A549 (cell line): ENCODE results near the gene SPTB. TPM values are rescaled to one million over a fixed set of nuclear protein-coding genes. Genes with fewer than 3 reads are reported as not detected.

ENCODE experiments used
- ATAC-seq, 2 experiments: fragments of 200-7000 bp in 1 of 2; fragments of >200 bp in 1 of 2; cut with Nextera tagmentation in 1 of 2; cut with Tn5 transposase in 1 of 2; 3 replicates each; pipeline versions ENCODE4 v1.8.0 to v1.9.1; 2018 to 2020; ENCODE audit warnings: mild to moderate bottlenecking in 1 of 2, moderate library complexity in 1 of 2
- CTCF ChIA-PET: fragments of 300-600 bp; sonication (Branson Sonifier 250); formaldehyde crosslinking; extraction: SDS; loops from one replicate; lab custom pipeline; 2021; ENCODE audit warnings: antibody characterized with exemption, inconsistent platforms; lab: Yijun Ruan, JAX
- POLR2A ChIA-PET: fragments of 350-600 bp; formaldehyde crosslinking; extraction: SDS; loops from one replicate; lab custom pipeline; 2021; ENCODE audit warnings: antibody characterized with exemption, inconsistent platforms; lab: Yijun Ruan, JAX
- DNase-seq, 2 experiments: peaks; one replicate each; pipeline versions ENCODE4 v3.0.0 to v3.0.0-alpha.2; 2011 to 2016; ENCODE audit warnings: low read depth in 1 of 2, low spot score in 1 of 2
- FAIRE-seq: peaks from 2 replicates; lab custom pipeline; 2011; peaks lifted over from hg19 to GRCh38; lab: Jason Lieb, UNC
- H3K27ac ChIP-seq, 2 experiments: fragments of >200 bp; sonication (Bioruptor Twin); formaldehyde crosslinking; 3 replicates each; pipeline ENCODE4 v1.5.1; 2016 to 2017
- H3K4me1 ChIP-seq: fragments of >200 bp; sonication (Bioruptor Twin); formaldehyde crosslinking; 3 replicates; pipeline ENCODE4 v1.6.1; 2016
- H3K4me2 ChIP-seq: fragments of >200 bp; sonication (Bioruptor Twin); formaldehyde crosslinking; 3 replicates; pipeline ENCODE4 v1.6.1; 2016
- H3K4me3 ChIP-seq: fragments of >200 bp; sonication (Bioruptor Twin); formaldehyde crosslinking; 3 replicates; pipeline ENCODE4 v1.5.1; 2016
- H3K9me3 ChIP-seq: fragments of >200 bp; sonication (Bioruptor Twin); formaldehyde crosslinking; 3 replicates; pipeline ENCODE4 v1.6.1; 2016
- BHLHE40 ChIP-seq: IDR thresholded peaks from 2 replicates; pipeline ENCODE4 v1.6.1; 2012; ENCODE audit warnings: low read depth, low read length, inconsistent platforms
- CBX8 ChIP-seq: fragments of 200-600 bp; sonication (generic); IDR thresholded peaks from 2 replicates; pipeline ENCODE4 v1.6.1; 2016
- CEBPB ChIP-seq, 2 experiments: fragments of >200 bp in 1 of 2; sonication (Bioruptor Twin) in 1 of 2; formaldehyde crosslinking in 1 of 2; IDR thresholded peaks; 2 replicates each; pipeline ENCODE4 v1.6.1; 2012 to 2016
- CHD2 ChIP-seq: fragments of 150-350 bp; IDR thresholded peaks from 2 replicates; pipeline ENCODE4 v1.6.1; 2014; ENCODE audit warnings: low read length; ENCODE audit not compliant: partially characterized antibody
- CHD4 ChIP-seq: fragments of 200-600 bp; sonication (generic); IDR thresholded peaks from 2 replicates; pipeline ENCODE4 v1.6.1; 2016; ENCODE audit warnings: antibody characterized with exemption, mild to moderate bottlenecking, borderline replicate concordance
- EHF ChIP-seq: fragments of 250-450 bp; sonication (Bioruptor Pico); IDR thresholded peaks from 2 replicates; pipeline ENCODE4 v1.5.0; 2020; ENCODE audit warnings: mild to moderate bottlenecking
- EHMT2 ChIP-seq: fragments of 200-600 bp; sonication (generic); IDR thresholded peaks from 2 replicates; pipeline ENCODE4 v1.6.1; 2016; ENCODE audit warnings: antibody characterized with exemption, low read depth, mild to moderate bottlenecking, moderate library complexity
- FOSL2 ChIP-seq, 2 experiments: fragments of 450-650 bp in 1 of 2; fragments of >200 bp in 1 of 2; sonication (Bioruptor Twin) in 1 of 2; formaldehyde crosslinking; IDR thresholded peaks; 2 replicates each; pipeline versions ENCODE4 v1.5.0 to v1.6.1; 2016 to 2020; ENCODE audit warnings: mild to moderate bottlenecking in 1 of 2, moderate library complexity in 1 of 2
- FOXS1 ChIP-seq: fragments of 250-450 bp; sonication (Bioruptor Pico); IDR thresholded peaks from 2 replicates; pipeline ENCODE4 v1.5.0; 2020; ENCODE audit warnings: mild to moderate bottlenecking, moderate library complexity
- GATA3 ChIP-seq: IDR thresholded peaks from 2 replicates; pipeline ENCODE4 v1.6.1; 2012; ENCODE audit warnings: borderline replicate concordance
- HDAC2 ChIP-seq: fragments of 200-600 bp; sonication (generic); IDR thresholded peaks from 2 replicates; pipeline ENCODE4 v1.6.1; 2016
- HOXA7 ChIP-seq: fragments of 250-450 bp; sonication (Bioruptor Pico); IDR thresholded peaks from 2 replicates; pipeline ENCODE4 v1.5.0; 2020; ENCODE audit warnings: mild to moderate bottlenecking, moderate library complexity
- JUN ChIP-seq, 2 experiments: fragments of >200 bp; sonication (Bioruptor Twin); formaldehyde crosslinking; IDR thresholded peaks; 2 replicates in 1 of 2; 3 replicates in 1 of 2; pipeline ENCODE4 v1.6.1; 2016 to 2017
- JUNB ChIP-seq: fragments of >200 bp; sonication (Bioruptor Twin); formaldehyde crosslinking; IDR thresholded peaks from 2 replicates; pipeline ENCODE4 v1.6.1; 2016
- KDM1A ChIP-seq: fragments of 200-600 bp; sonication (generic); IDR thresholded peaks from 2 replicates; pipeline ENCODE4 v1.6.1; 2016; ENCODE audit warnings: low read depth, mild to moderate bottlenecking
- MAFK ChIP-seq: fragments of 450-650 bp; IDR thresholded peaks from 2 replicates; pipeline ENCODE4 v1.6.1; 2014; ENCODE audit not compliant: partially characterized antibody
- MAZ ChIP-seq: fragments of 150-350 bp; IDR thresholded peaks from 2 replicates; pipeline ENCODE4 v1.6.1; 2014; ENCODE audit warnings: antibody characterized with exemption, low read depth, low read length, borderline replicate concordance
- MYC ChIP-seq: IDR thresholded peaks from 2 replicates; pipeline ENCODE4 v1.6.1; 2012; ENCODE audit warnings: mild to moderate bottlenecking, inconsistent platforms, low read length, improper control_type of control experiment, borderline replicate concordance
- POLR2A ChIP-seq: IDR thresholded peaks from 2 replicates; pipeline ENCODE4 v1.6.1; 2012; ENCODE audit warnings: mild to moderate bottlenecking, low read length
- RAD21 ChIP-seq, 2 experiments: fragments of >200 bp in 1 of 2; sonication (Bioruptor Twin) in 1 of 2; formaldehyde crosslinking in 1 of 2; IDR thresholded peaks in 1 of 2; conservative IDR thresholded peaks in 1 of 2; 2 replicates in 1 of 2; 3 replicates in 1 of 2; pipeline ENCODE4 v1.6.1; 2012 to 2018; ENCODE audit warnings: inconsistent platforms in 1 of 2
- RARB ChIP-seq: fragments of 250-450 bp; sonication (Bioruptor Pico); IDR thresholded peaks from 2 replicates; pipeline ENCODE4 v1.8.0; 2021; ENCODE audit warnings: mild to moderate bottlenecking, moderate library complexity
- SMC3 ChIP-seq: fragments of >200 bp; sonication (Bioruptor Twin); formaldehyde crosslinking; IDR thresholded peaks from 3 replicates; pipeline ENCODE4 v1.6.1; 2018; ENCODE audit warnings: inconsistent platforms
- TFCP2L1 ChIP-seq: fragments of 250-450 bp; sonication (Bioruptor Pico); IDR thresholded peaks from 2 replicates; pipeline ENCODE4 v1.5.0; 2021; ENCODE audit warnings: mild to moderate bottlenecking
- TP53 ChIP-seq: fragments of 250-450 bp; sonication (Bioruptor Pico); IDR thresholded peaks from 2 replicates; pipeline ENCODE4 v1.5.0; 2021; ENCODE audit warnings: mild to moderate bottlenecking, moderate library complexity
- ZC3H11A ChIP-seq: fragments of 450-650 bp; IDR thresholded peaks from 2 replicates; pipeline ENCODE4 v1.6.1; 2014; ENCODE audit warnings: antibody characterized with exemption, mild to moderate bottlenecking
- ZNF302 ChIP-seq: fragments of 250-450 bp; sonication (Bioruptor Pico); IDR thresholded peaks from 2 replicates; pipeline ENCODE4 v1.9.0; 2021; ENCODE audit warnings: inconsistent platforms, mild to moderate bottlenecking, moderate library complexity
- ZSCAN20 ChIP-seq: fragments of 250-450 bp; sonication (Bioruptor Pico); IDR thresholded peaks from 2 replicates; pipeline ENCODE4 v1.8.0; 2022; ENCODE audit warnings: mild to moderate bottlenecking, moderate library complexity
- WGBS: methylation state at CpG from one replicate; pipeline ENCODE4 v1.1.6; 2017; ENCODE audit errors: missing lambda C conversion rate; 5-methylcytosine and 5-hydroxymethylcytosine counted together
- polyA plus RNA-seq, 4 experiments: library from polyadenylated mRNA; depleted of rRNA in 3 of 4; stranded (reverse); fragments of >200 nt; fragmentation: RNase III in 1 of 4; extraction: RNeasy Plus Mini Kit Qiagen cat#74134 plus additional on column Dnase treatment in 1 of 4; gene quantifications; 2 replicates in 3 of 4; 3 replicates in 1 of 4; pipeline ENCODE4 v1.2.3, GENCODE V29; 2011 to 2017
- TF ChIP-seq, protein P1 (sequence below): fragments of >200 bp; sonication (Bioruptor Twin); formaldehyde crosslinking; IDR thresholded peaks from 3 replicates; pipeline ENCODE4 v1.5.1; 2016
- TF ChIP-seq, protein P2 (sequence below): fragments of 150-350 bp; IDR thresholded peaks from 2 replicates; pipeline ENCODE4 v1.6.1; 2014; ENCODE audit warnings: low read depth, mild to moderate bottlenecking, low read length
- TF ChIP-seq, protein P3 (sequence below): fragments of 250-450 bp; sonication (Bioruptor Pico); IDR thresholded peaks from 2 replicates; pipeline ENCODE4 v1.5.0; 2021; ENCODE audit warnings: mild to moderate bottlenecking, moderate library complexity, borderline replicate concordance
- TF ChIP-seq, protein P4 (sequence below): fragments of >200 bp; sonication (Bioruptor Twin); formaldehyde crosslinking; IDR thresholded peaks from 2 replicates; pipeline ENCODE4 v1.6.1; 2016

SPTB gene
- polyA plus RNA-seq, 2 of the 4 experiments (the other 2 are of a cell fraction) = 0.27 to 2.1 TPM

DNA sequence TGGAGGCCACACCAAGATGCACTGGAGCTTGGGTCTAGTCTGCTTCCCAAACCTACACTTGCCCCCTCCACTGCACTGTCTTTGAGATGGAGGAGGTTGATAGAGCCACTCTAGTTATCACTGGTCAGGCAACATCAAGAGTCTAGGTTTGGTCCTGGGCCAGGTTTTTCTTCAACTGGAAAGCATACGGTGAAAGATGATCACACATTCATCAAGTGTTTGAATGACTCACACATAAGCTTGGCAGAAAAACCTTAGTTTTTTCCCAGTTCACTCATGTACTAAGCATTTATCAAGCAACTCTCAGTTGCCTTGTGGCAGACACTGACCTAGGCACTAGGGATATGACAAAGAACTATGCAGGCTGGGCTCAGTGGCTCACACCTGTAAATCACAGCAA is 91.0 kb downstream of the SPTB start:
- peak; percentile 62 to 81; a peak in 5 of 6 replicates for ATAC-seq
- TF ChIP-seq SMC3 = no peak
- TF ChIP-seq EHF (CRISPR knock-in tag) = no peak
- no peak for TF ChIP-seq RARB (CRISPR knock-in tag)
- TF ChIP-seq, protein P1, sequence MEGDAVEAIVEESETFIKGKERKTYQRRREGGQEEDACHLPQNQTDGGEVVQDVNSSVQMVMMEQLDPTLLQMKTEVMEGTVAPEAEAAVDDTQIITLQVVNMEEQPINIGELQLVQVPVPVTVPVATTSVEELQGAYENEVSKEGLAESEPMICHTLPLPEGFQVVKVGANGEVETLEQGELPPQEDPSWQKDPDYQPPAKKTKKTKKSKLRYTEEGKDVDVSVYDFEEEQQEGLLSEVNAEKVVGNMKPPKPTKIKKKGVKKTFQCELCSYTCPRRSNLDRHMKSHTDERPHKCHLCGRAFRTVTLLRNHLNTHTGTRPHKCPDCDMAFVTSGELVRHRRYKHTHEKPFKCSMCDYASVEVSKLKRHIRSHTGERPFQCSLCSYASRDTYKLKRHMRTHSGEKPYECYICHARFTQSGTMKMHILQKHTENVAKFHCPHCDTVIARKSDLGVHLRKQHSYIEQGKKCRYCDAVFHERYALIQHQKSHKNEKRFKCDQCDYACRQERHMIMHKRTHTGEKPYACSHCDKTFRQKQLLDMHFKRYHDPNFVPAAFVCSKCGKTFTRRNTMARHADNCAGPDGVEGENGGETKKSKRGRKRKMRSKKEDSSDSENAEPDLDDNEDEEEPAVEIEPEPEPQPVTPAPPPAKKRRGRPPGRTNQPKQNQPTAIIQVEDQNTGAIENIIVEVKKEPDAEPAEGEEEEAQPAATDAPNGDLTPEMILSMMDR = no peak
- TF ChIP-seq, protein P2, sequence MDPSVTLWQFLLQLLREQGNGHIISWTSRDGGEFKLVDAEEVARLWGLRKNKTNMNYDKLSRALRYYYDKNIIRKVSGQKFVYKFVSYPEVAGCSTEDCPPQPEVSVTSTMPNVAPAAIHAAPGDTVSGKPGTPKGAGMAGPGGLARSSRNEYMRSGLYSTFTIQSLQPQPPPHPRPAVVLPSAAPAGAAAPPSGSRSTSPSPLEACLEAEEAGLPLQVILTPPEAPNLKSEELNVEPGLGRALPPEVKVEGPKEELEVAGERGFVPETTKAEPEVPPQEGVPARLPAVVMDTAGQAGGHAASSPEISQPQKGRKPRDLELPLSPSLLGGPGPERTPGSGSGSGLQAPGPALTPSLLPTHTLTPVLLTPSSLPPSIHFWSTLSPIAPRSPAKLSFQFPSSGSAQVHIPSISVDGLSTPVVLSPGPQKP = no peak
- TF ChIP-seq FOXS1 (CRISPR knock-in tag) = no peak
- no peak for TF ChIP-seq MAFK
- peak; percentile 45; the same call in 1 of the 2 replicates for TF ChIP-seq JUNB
- no peak for TF ChIP-seq POLR2A
- TF ChIP-seq EHMT2 = no peak
- TF ChIP-seq FOSL2 (IDR thresholded peaks at IDR 0.05) = peak; percentile 54; the same call in 1 of the 2 replicates
- TF ChIP-seq FOSL2 (CRISPR knock-in tag; IDR thresholded peaks at IDR 0.05) = peak; percentile 73
- TF ChIP-seq MYC = no peak
- TF ChIP-seq GATA3 = no peak
- no peak for TF ChIP-seq RAD21 (conservative IDR thresholded peaks at IDR 0.05 in 1 of 2, IDR thresholded peaks at IDR 0.05 in 1 of 2)
- TF ChIP-seq, all 56 proteins: peak for 2
- H3K4me3 ChIP-seq = no peak overlapping the region
- H3K27ac ChIP-seq = peak overlapping the region; percentile 33 to 71
- peak; percentile 84 for FAIRE-seq
- H3K4me2 ChIP-seq = peak overlapping the region; percentile 51
- DNase-seq = peak; percentile 46 to 62
- POLR2A ChIA-PET = interaction anchor here (1.3 kb wide), 1 partner anchor 248 kb away, joined by 4 read pairs; the partner anchor contains the start of gene HSPA2
- peaks cover 27% of the 10 kb centered on the region for H3K4me1 ChIP-seq
- H3K9me3 ChIP-seq = no peaks in the 10 kb centered on the region
- whole genome bisulfite sequencing = 5% methylated on average over 1 of the region's 1 CpG
- CTCF ChIA-PET = interaction anchor here (0.6 to 14.3 kb wide), 8 partner anchors 13 to 152 kb away, joined by 3 to 139 read pairs (median 4); no protein-coding TSS in a partner anchor

DNA sequence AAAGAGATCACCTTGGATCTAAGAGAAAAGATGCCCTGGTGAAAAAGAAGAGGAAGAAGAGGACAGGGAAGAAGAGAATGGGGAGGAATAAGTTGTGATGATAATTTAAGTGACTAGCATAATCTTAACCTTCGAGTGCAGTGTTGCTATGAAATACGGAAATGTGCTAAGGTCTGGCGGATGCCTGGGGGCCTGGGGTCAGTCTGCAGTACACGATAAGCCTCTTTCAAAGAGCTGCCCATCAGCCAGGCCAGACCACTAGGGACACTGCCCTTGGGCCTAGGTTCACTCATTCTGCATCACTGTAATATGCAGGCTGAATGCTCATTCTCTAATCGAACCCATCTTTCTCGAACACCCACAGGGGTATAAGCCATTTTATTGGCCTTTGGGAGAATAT is 92.1 kb downstream of the SPTB start:
- TF ChIP-seq HOXA7 (CRISPR knock-in tag) = no peak
- no peak for TF ChIP-seq CBX8
- no peak for TF ChIP-seq CHD2
- TF ChIP-seq CEBPB (IDR thresholded peaks at IDR 0.05) = no peak
- TF ChIP-seq HDAC2 = no peak
- TF ChIP-seq ZC3H11A = no peak
- TF ChIP-seq, protein P3, sequence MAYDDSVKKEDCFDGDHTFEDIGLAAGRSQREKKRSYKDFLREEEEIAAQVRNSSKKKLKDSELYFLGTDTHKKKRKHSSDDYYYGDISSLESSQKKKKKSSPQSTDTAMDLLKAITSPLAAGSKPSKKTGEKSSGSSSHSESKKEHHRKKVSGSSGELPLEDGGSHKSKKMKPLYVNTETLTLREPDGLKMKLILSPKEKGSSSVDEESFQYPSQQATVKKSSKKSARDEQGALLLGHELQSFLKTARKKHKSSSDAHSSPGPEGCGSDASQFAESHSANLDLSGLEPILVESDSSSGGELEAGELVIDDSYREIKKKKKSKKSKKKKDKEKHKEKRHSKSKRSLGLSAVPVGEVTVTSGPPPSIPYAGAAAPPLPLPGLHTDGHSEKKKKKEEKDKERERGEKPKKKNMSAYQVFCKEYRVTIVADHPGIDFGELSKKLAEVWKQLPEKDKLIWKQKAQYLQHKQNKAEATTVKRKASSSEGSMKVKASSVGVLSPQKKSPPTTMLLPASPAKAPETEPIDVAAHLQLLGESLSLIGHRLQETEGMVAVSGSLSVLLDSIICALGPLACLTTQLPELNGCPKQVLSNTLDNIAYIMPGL (CRISPR knock-in tag) = no peak
- no peak for TF ChIP-seq TFCP2L1
- no peak for TF ChIP-seq JUN (IDR thresholded peaks at IDR 0.05)
- TF ChIP-seq KDM1A = no peak
- TF ChIP-seq ZNF302 (CRISPR knock-in tag) = no peak
- no peak for TF ChIP-seq TP53
- TF ChIP-seq BHLHE40 = no peak
- TF ChIP-seq, protein P4, sequence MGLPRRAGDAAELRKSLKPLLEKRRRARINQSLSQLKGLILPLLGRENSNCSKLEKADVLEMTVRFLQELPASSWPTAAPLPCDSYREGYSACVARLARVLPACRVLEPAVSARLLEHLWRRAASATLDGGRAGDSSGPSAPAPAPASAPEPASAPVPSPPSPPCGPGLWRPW = no peak
- no peak for TF ChIP-seq MAZ
- TF ChIP-seq JUNB = no peak
- TF ChIP-seq FOSL2 (IDR thresholded peaks at IDR 0.05) = no peak
- no peak for TF ChIP-seq FOSL2 (CRISPR knock-in tag; IDR thresholded peaks at IDR 0.05)
- TF ChIP-seq CHD4 = no peak
- TF ChIP-seq ZSCAN20 = no peak
- peaks cover 27% of the 10 kb centered on the region for H3K4me1 ChIP-seq
- ChIA-PET CTCF (interaction anchor here (1.1 to 14.3 kb wide), 6 partner anchors 7 to 105 kb away, joined by 3 to 139 read pairs (median 4); no protein-coding TSS in a partner anchor), POLR2A (no interaction called here)
- DNase-seq (no peak), FAIRE-seq (no peak), ATAC-seq (no peak)
- no peak overlapping the region for H3K27ac ChIP-seq
- no peaks in the 10 kb centered on the region for H3K9me3 ChIP-seq
- WGBS = 90% methylated on average over 6 of the region's 6 CpGs
- H3K4me2 ChIP-seq = no peak overlapping the region
- no peak overlapping the region for H3K4me3 ChIP-seq
